Right renal pelvis (tissue), 4 donors: Measurements from ENCODE around the gene ACAD10. TPM values are rescaled to one million over a fixed set of nuclear protein-coding genes. Genes with fewer than 3 reads are reported as not detected.
A peak's percentile ranks its signal among the peaks of the same experiment; 100 is the strongest.

Experiments used
- DNase-seq, 4 donors: peaks; one replicate each; pipeline ENCODE4 v3.0.0-alpha.2; 2013; ENCODE audit warnings: low read depth in 4 of 4, low spot score in 3 of 4, missing footprints in 1 of 4
- polyA plus RNA-seq, 4 donors: library from polyadenylated mRNA; unstranded; fragments of 120-200 nt; gene quantifications; one replicate each; pipeline ENCODE4 v1.2.1, GENCODE V29; 2013; ENCODE audit not compliant: insufficient read length in 4 of 4

ACAD10 gene
- polyA plus RNA-seq, 4 donors, result 34.4 to 36.3 (median 35.4) TPM

- DNase-seq, result no peak
Measured at GRCh38 chr12:111773801-111774551, 88.1 kb downstream of the ACAD10 start.

GRCh38 chr12:111775205-111776193 lies 89.6 kb downstream of the ACAD10 start:
- DNase-seq, result peak; percentile 70 to 85 (median 80)

- no peak for DNase-seq
Measured at GRCh38 chr12:111776836-111777344, 91.0 kb downstream of the ACAD10 start.

- no peak for DNase-seq
Measured at GRCh38 chr12:111777345-111778045, 91.6 kb downstream of the ACAD10 start.

GRCh38 chr12:111780166-111780565 lies 94.3 kb downstream of the ACAD10 start:
- DNase-seq, result no peak

GRCh38 chr12:111780615-111781014 lies 94.8 kb downstream of the ACAD10 start:
- DNase-seq, result no peak

- DNase-seq, result no peak
Measured at GRCh38 chr12:111781085-111781658, 95.3 kb downstream of the ACAD10 start.

DNA sequence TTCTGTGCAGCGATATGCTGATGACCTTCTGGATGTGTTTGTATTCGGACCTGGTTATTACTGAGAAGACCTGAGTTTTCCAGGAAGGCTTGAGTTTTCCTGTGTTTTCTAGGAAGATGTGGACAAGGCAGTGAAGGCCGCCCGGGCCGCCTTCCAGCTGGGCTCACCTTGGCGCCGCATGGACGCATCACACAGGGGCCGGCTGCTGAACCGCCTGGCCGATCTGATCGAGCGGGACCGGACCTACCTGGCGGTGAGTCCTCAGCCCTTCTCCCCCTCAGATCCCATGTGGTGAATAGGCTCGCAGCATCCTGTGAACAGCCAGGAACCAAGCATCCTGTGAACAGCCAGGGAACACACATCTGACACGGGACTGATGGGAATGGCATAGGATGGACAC lies 97.2 kb downstream of the ACAD10 start:
- DNase-seq, result no peak

- no peak for DNase-seq
Measured at GRCh38 chr12:111784953-111785352, 99.1 kb downstream of the ACAD10 start.

DNA sequence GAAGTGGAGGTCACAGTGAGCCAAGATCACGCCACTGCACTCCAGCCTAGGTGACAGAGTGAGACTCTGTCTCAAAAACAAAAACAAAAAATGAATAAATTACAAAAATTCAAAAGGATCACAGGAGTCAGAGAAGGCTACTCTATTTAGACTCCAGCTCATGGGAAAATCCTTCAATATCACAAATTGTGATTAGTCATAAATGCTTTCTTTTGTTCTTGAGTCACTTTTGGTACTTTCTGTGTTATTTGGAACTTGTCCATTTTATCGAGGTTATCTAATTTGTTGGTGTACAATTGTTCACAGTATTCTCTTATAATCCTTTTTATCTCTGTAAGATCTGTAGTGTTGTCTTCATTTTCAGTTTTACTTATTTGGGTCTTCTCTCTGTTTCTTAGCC lies 99.8 kb downstream of the ACAD10 start:
- no peak for DNase-seq

DNA sequence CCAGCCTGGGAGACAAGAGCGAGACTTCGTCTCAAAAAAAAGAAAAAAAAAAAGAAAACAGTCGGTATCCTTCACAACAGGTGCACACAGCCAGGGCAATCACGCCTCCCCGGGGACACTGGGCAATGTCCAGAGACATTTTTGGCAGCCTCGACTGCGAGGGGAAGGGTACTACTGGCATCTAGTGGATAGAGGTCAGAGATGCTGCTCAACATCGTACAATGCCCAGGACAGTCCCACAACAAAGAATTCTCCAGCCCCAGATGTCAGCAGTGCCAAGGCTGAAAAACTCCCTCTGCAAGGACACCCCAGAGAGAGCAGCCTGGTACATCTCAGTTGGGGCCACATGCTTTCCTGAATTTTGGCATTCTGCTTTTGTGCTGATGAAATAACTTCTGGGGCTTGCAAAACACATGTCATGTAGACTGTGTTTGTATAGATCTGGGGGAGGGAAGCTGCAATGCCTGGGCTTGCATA lies 102.4 kb downstream of the ACAD10 start:
- DNase-seq, result no peak

DNA sequence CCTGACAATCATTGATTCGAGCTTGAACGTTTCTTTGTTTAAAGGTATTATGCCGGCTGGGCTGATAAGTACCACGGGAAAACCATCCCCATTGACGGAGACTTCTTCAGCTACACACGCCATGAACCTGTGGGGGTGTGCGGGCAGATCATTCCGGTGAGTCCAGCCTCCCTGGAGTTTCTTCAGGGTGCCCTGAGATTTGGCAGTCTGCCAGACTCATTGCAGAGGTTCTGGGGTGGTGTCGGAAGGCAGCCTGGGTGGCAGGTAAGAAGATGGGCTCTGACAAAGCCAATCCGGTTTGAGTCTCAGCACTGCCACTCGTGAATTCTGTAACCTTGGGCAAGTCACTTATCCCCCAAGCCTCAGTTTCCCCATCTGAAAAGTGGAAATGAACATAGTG lies 103.9 kb downstream of the ACAD10 start:
- no peak for DNase-seq

DNA sequence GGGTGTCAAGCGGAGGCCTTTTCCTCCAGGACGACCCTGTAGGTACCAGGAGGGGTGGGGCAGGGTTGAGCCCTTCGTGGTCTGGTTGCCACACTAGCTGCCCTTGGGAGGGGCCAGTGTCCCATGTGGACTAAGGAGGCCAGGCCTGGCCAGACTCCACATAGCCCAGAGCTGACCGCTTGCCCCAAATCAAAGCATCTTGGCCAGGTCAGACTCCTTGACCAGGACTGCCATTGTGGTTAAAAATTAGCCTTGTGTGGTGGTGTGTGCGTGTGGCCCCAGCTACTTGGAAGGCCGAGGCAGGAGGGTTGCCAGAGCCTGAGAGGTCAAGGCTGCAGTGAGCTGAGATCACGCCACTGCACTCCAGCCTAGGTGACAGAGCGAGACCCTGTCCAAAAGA lies 105.7 kb downstream of the ACAD10 start:
- DNase-seq, result no peak

GRCh38 chr12:111792155-111792855 lies 106.5 kb downstream of the ACAD10 start:
- DNase-seq, result no peak

DNA sequence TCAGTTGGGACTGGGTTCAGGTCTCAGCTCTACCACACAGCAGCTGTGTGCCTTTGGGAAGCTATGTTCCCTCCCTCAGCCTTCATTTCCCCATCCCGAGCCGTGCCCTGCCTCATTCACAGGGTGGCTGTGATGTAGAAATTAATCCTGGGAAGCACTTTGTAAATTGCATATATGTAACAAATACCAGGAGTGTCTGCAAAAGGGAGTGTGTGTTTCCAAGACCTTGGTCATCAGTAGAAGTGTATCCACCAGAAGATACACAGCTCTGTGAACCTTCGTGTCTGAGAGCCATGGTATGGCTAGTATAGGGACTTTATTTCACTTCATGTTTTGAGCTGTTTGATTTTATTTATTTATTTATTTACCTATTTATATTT lies 107.0 kb downstream of the ACAD10 start:
- DNase-seq, result no peak

- DNase-seq, result no peak
Measured at GRCh38 chr12:111798182-111798581, 112.3 kb downstream of the ACAD10 start.

GRCh38 chr12:111799758-111800157 lies 113.9 kb downstream of the ACAD10 start:
- no peak for DNase-seq

DNA sequence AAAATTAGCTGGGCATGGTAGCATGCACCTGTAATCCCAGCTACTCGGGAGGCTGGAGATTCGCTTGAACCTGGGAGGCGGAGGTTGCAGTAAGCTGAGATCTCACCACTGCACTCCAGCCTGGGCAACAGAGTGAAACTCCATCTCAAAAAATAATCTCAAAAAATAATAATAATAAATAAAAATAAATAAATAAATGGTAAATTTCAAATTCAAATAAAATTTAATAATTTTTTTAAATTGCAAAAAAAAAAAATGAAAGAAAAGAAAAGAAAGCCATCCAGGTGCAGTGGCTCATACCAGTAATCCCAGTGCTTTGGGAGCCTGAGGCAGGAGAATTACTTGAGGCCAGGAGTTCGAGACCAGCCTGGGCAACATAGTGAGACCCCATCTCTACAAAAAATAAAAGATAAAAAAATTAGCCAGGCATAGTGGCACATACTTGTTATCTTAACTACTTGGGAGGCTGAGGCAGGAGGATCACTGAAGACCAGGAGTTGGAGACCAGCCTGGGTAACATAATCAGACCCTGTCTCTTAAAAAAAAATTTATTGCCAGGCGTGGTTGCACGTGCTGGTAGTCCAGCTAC lies 117.3 kb downstream of the ACAD10 start:
- DNase-seq, result no peak

DNA sequence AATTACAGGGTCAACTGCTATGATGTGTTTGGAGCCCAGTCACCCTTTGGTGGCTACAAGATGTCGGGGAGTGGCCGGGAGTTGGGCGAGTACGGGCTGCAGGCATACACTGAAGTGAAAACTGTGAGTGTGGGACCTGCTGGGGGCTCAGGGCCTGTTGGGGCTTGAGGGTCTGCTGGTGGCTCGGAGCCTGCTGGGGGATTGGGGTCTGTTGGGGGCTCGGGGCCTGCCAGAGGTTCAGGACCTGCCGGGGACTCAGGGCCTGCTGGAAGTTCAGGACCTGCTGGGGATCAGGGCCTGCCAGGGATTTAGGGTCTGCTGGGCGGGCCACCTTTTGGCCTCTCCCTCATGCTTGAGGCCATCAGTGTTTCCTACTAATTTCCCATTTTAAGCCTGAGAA lies 118.0 kb downstream of the ACAD10 start:
- no peak for DNase-seq
